GM23338 (cell line): ENCODE measurements around the gene CAMKK2. TPM values are rescaled to one million over a fixed set of nuclear protein-coding genes. Genes with fewer than 3 reads are reported as not detected.

Source experiments
- ATAC-seq: fragments of 200-7000 bp; cut with Tn5 transposase; 3 replicates; pipeline ENCODE4 v1.9.1; 2020
- DNase-seq: peaks from one replicate; pipeline ENCODE4 v3.0.0-alpha.2; 2015; ENCODE audit warnings: low spot score
- H2AFZ ChIP-seq: fragments of 200-600 bp; sonication (generic); 2 replicates; pipeline ENCODE4 v1.8.0; 2016; ENCODE audit warnings: antibody characterized with exemption, mild to moderate bottlenecking, moderate library complexity
- H3F3A ChIP-seq: fragments of 200-600 bp; sonication (generic); replicated peaks from 2 replicates; pipeline ENCODE4 v1.8.0; 2017; ENCODE audit warnings: antibody characterized with exemption, mixed run types, low read depth
- H3K27ac ChIP-seq: fragments of 200-600 bp; sonication (generic); 2 replicates; pipeline ENCODE4 v1.6.1; 2016; ENCODE audit warnings: low read depth
- H3K27me3 ChIP-seq: fragments of 200-600 bp; sonication (generic); 2 replicates; pipeline ENCODE4 v1.8.0; 2016; ENCODE audit warnings: mild to moderate bottlenecking, mixed run types, moderate library complexity; ENCODE audit not compliant: insufficient read depth
- H3K36me3 ChIP-seq: fragments of 200-600 bp; sonication (generic); 2 replicates; pipeline ENCODE4 v1.8.0; 2016; ENCODE audit warnings: mild to moderate bottlenecking; ENCODE audit not compliant: insufficient read depth
- H3K4me1 ChIP-seq: fragments of 200-600 bp; sonication (generic); 2 replicates; pipeline ENCODE4 v1.8.0; 2016; ENCODE audit warnings: mild to moderate bottlenecking, moderate library complexity; ENCODE audit not compliant: insufficient read depth
- H3K4me2 ChIP-seq: fragments of 200-600 bp; sonication (generic); 2 replicates; pipeline ENCODE4 v1.7.1; 2017; ENCODE audit warnings: mixed run types
- H3K4me3 ChIP-seq: fragments of 200-600 bp; sonication (generic); 2 replicates; pipeline ENCODE4 v1.6.1; 2016; ENCODE audit warnings: mixed run types
- H3K79me2 ChIP-seq: fragments of 200-600 bp; sonication (generic); replicated peaks from 2 replicates; pipeline ENCODE4 v1.8.0; 2017; ENCODE audit warnings: mild to moderate bottlenecking; ENCODE audit not compliant: insufficient read depth
- H3K9me2 ChIP-seq: fragments of 200-600 bp; sonication (generic); 2 replicates; pipeline ENCODE4 v1.8.0; 2017; ENCODE audit not compliant: insufficient read depth
- H4K20me1 ChIP-seq: fragments of 200-600 bp; sonication (generic); replicated peaks from 2 replicates; pipeline ENCODE4 v1.8.0; 2017; ENCODE audit warnings: mild to moderate bottlenecking; ENCODE audit not compliant: insufficient read depth
- H3K27ac Mint-ChIP-seq: 2 replicates; pipeline ENCODE4 v1.8.0; 2020; ENCODE audit warnings: inconsistent platforms, mild to moderate bottlenecking, moderate library complexity, mixed read lengths
- H3K27me3 Mint-ChIP-seq: 3 replicates; pipeline ENCODE4 v1.8.0; 2022; ENCODE audit warnings: low read depth, mild to moderate bottlenecking, moderate library complexity, mixed read lengths, inconsistent platforms; ENCODE audit not compliant: insufficient read depth, poor library complexity
- H3K36me3 Mint-ChIP-seq: 3 replicates; pipeline ENCODE4 v1.8.0; 2021; ENCODE audit warnings: low read depth, mild to moderate bottlenecking, inconsistent platforms, moderate library complexity, mixed read lengths
- H3K4me1 Mint-ChIP-seq: 3 replicates; pipeline ENCODE4 v1.8.0; 2020; ENCODE audit warnings: mild to moderate bottlenecking, inconsistent platforms, mixed read lengths
- H3K4me3 Mint-ChIP-seq: 3 replicates; pipeline ENCODE4 v1.8.0; 2021; ENCODE audit warnings: moderate library complexity, mild to moderate bottlenecking, inconsistent platforms, mixed read lengths
- H3K9me3 Mint-ChIP-seq: 3 replicates; pipeline ENCODE4 v1.8.0; 2020; ENCODE audit warnings: moderate library complexity, mild to moderate bottlenecking, inconsistent platforms, mixed read lengths
- CREB1 ChIP-seq: fragments of 250-450 bp; sonication (Bioruptor Pico); IDR thresholded peaks from 2 replicates; pipeline ENCODE4 v1.5.0; 2020; ENCODE audit warnings: low read depth, mild to moderate bottlenecking, moderate library complexity
- ETS1 ChIP-seq: IDR thresholded peaks from 2 replicates; pipeline ENCODE4 v1.6.1; 2016; ENCODE audit warnings: antibody characterized with exemption
- EZH2 ChIP-seq: fragments of 200-600 bp; sonication (generic); IDR thresholded peaks from one replicate; pipeline ENCODE4 v1.8.0; 2017; ENCODE audit warnings: antibody characterized with exemption, mild to moderate bottlenecking, low read depth; ENCODE audit not compliant: unreplicated experiment
- EZH2phosphoT487 ChIP-seq: fragments of 200-600 bp; sonication (generic); IDR thresholded peaks from one replicate; pipeline ENCODE4 v1.8.1; 2018; ENCODE audit warnings: antibody characterized with exemption; ENCODE audit not compliant: unreplicated experiment
- JUNB ChIP-seq: IDR thresholded peaks from one replicate; pipeline ENCODE4 v1.6.1; 2016; ENCODE audit warnings: antibody characterized with exemption; ENCODE audit not compliant: unreplicated experiment
- NANOG ChIP-seq: IDR thresholded peaks from 2 replicates; pipeline ENCODE4 v1.6.1; 2016; ENCODE audit warnings: antibody characterized with exemption, borderline replicate concordance
- POLR2AphosphoS5 ChIP-seq: IDR thresholded peaks from 2 replicates; pipeline ENCODE4 v1.6.1; 2016; ENCODE audit warnings: antibody characterized with exemption, low read depth
- STAT1 ChIP-seq: IDR thresholded peaks from one replicate; pipeline ENCODE4 v1.6.1; 2016; ENCODE audit warnings: antibody characterized with exemption; ENCODE audit not compliant: unreplicated experiment
- ZNF114 ChIP-seq: fragments of 250-450 bp; sonication (Bioruptor Pico); IDR thresholded peaks from 2 replicates; pipeline ENCODE4 v1.5.0; 2020; ENCODE audit warnings: mild to moderate bottlenecking, moderate library complexity
- ZNF331 ChIP-seq: fragments of 250-450 bp; sonication (Bioruptor Pico); IDR thresholded peaks from 2 replicates; pipeline ENCODE4 v1.5.0; 2020; ENCODE audit warnings: low read depth, mild to moderate bottlenecking, moderate library complexity
- ZNF462 ChIP-seq: fragments of 250-450 bp; sonication (Bioruptor Pico); IDR thresholded peaks from 2 replicates; pipeline ENCODE4 v1.5.0; 2020; ENCODE audit warnings: mild to moderate bottlenecking, moderate library complexity
- polyA plus RNA-seq: library from polyadenylated mRNA; unstranded; fragments of >200 nt; fragmentation: Nextera tagmentation; extraction: Ambion mirVana; gene quantifications from 2 replicates; pipeline ENCODE4 v1.2.1, GENCODE V29; 2016
- total RNA-seq: library from RNA; depleted of rRNA; stranded (reverse); fragments of >200 nt; shearing (Covaris generic); gene quantifications from 2 replicates; pipeline ENCODE4 v1.2.3, GENCODE V29; 2014
- TF ChIP-seq, protein P1 (sequence below), 2 experiments: fragments of 200-600 bp in 1 of 2; sonication (generic) in 1 of 2; conservative IDR thresholded peaks; 2 replicates each; pipeline versions ENCODE4 v1.5.1 to v1.6.1; 2016 to 2017; ENCODE audit warnings: antibody characterized with exemption in 2 of 2, low read depth in 2 of 2, mild to moderate bottlenecking in 2 of 2, moderate library complexity in 1 of 2
- TF ChIP-seq, protein P2 (sequence below): IDR thresholded peaks from one replicate; pipeline ENCODE4 v1.6.1; 2018; ENCODE audit warnings: antibody characterized with exemption; ENCODE audit not compliant: unreplicated experiment

The CAMKK2 gene
- total and polyA plus RNA-seq, 2 experiments from 2014 or later, result 10.3 to 26.4 TPM

DNA sequence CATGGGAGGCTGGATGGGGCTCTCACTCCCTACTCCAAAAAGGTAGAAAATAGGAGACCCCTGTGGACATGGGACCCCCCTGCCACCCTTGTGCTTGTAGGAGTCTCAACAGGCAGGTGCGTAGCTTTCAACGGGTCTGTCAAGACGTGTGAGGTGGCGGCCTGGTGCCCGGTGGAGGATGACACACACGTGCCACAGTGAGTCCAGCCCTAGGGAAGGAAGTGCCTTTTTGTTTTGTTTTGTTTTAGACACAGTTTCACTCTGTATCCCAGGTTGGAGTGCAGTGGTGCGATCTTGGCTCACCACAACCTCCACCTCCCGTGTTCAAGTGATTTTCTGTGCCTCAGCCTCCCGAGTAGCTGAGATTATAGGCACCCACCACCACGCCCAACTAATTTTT is 73.7 kb downstream of the CAMKK2 start:
- H3K36me3 ChIP-seq, result no peaks in the 10 kb centered on the region
- no peak overlapping the region; the same call in 1 of the 2 replicates for H3K27ac Mint-ChIP-seq
- TF ChIP-seq ETS1, result no peak
- no peak for TF ChIP-seq JUNB
- TF ChIP-seq STAT1, result no peak
- no peak for TF ChIP-seq EZH2phosphoT487
- no peak for TF ChIP-seq ZNF462 (CRISPR knock-in tag)
- TF ChIP-seq CREB1 (CRISPR knock-in tag), result no peak
- TF ChIP-seq, protein P1, sequence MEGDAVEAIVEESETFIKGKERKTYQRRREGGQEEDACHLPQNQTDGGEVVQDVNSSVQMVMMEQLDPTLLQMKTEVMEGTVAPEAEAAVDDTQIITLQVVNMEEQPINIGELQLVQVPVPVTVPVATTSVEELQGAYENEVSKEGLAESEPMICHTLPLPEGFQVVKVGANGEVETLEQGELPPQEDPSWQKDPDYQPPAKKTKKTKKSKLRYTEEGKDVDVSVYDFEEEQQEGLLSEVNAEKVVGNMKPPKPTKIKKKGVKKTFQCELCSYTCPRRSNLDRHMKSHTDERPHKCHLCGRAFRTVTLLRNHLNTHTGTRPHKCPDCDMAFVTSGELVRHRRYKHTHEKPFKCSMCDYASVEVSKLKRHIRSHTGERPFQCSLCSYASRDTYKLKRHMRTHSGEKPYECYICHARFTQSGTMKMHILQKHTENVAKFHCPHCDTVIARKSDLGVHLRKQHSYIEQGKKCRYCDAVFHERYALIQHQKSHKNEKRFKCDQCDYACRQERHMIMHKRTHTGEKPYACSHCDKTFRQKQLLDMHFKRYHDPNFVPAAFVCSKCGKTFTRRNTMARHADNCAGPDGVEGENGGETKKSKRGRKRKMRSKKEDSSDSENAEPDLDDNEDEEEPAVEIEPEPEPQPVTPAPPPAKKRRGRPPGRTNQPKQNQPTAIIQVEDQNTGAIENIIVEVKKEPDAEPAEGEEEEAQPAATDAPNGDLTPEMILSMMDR (conservative IDR thresholded peaks at IDR 0.05; ENCODE audit: low read depth in 2 of 2), result no peak
- TF ChIP-seq EZH2, result no peak
- no peak for TF ChIP-seq POLR2AphosphoS5
- no peak for TF ChIP-seq ZNF331 (CRISPR knock-in tag)
- no peak for TF ChIP-seq ZNF114 (CRISPR knock-in tag)
- TF ChIP-seq NANOG, result no peak
- TF ChIP-seq, protein P2, sequence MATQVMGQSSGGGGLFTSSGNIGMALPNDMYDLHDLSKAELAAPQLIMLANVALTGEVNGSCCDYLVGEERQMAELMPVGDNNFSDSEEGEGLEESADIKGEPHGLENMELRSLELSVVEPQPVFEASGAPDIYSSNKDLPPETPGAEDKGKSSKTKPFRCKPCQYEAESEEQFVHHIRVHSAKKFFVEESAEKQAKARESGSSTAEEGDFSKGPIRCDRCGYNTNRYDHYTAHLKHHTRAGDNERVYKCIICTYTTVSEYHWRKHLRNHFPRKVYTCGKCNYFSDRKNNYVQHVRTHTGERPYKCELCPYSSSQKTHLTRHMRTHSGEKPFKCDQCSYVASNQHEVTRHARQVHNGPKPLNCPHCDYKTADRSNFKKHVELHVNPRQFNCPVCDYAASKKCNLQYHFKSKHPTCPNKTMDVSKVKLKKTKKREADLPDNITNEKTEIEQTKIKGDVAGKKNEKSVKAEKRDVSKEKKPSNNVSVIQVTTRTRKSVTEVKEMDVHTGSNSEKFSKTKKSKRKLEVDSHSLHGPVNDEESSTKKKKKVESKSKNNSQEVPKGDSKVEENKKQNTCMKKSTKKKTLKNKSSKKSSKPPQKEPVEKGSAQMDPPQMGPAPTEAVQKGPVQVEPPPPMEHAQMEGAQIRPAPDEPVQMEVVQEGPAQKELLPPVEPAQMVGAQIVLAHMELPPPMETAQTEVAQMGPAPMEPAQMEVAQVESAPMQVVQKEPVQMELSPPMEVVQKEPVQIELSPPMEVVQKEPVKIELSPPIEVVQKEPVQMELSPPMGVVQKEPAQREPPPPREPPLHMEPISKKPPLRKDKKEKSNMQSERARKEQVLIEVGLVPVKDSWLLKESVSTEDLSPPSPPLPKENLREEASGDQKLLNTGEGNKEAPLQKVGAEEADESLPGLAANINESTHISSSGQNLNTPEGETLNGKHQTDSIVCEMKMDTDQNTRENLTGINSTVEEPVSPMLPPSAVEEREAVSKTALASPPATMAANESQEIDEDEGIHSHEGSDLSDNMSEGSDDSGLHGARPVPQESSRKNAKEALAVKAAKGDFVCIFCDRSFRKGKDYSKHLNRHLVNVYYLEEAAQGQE, result no peak

More for the DNA sequence above, 73.7 kb downstream of the CAMKK2 start:
- no peak overlapping the region for H2AFZ ChIP-seq
- no peaks in the 10 kb centered on the region for H3K4me1 Mint-ChIP-seq
- no peaks in the 10 kb centered on the region; the same call in 2 of the 3 replicates for H3K36me3 Mint-ChIP-seq
- H3K4me1 ChIP-seq, result no peaks in the 10 kb centered on the region
- no peak overlapping the region for H3K27ac ChIP-seq
- no peak overlapping the region for H3K4me2 ChIP-seq
- no peak overlapping the region for H3K4me3 Mint-ChIP-seq
- no peaks in the 10 kb centered on the region for H3K9me2 ChIP-seq
- no peak for ATAC-seq
- no peaks in the 10 kb centered on the region for H3K9me3 Mint-ChIP-seq
- DNase-seq, result no peak
- peaks cover 5% of the 10 kb centered on the region for H3K27me3 Mint-ChIP-seq
- no peaks in the 10 kb centered on the region for H3F3A ChIP-seq
- no peaks in the 10 kb centered on the region for H3K79me2 ChIP-seq
- no peaks in the 10 kb centered on the region for H4K20me1 ChIP-seq
- H3K4me3 ChIP-seq, result no peak overlapping the region
- no peaks in the 10 kb centered on the region for H3K27me3 ChIP-seq
